NCI-H128 (cell line): ENCODE data around the gene OGDH.
"Not testable (repeated sequence)": the region's sequence is repeated elsewhere in the genome, so short reads cannot be mapped to it uniquely, and the experiment has no call there.

Experiments used
- DNase-seq: peaks from one replicate; lab custom pipeline; 2025; ENCODE audit not compliant: unreplicated experiment; lab: John Stamatoyannopoulos, UW

Gene OGDH

DNA sequence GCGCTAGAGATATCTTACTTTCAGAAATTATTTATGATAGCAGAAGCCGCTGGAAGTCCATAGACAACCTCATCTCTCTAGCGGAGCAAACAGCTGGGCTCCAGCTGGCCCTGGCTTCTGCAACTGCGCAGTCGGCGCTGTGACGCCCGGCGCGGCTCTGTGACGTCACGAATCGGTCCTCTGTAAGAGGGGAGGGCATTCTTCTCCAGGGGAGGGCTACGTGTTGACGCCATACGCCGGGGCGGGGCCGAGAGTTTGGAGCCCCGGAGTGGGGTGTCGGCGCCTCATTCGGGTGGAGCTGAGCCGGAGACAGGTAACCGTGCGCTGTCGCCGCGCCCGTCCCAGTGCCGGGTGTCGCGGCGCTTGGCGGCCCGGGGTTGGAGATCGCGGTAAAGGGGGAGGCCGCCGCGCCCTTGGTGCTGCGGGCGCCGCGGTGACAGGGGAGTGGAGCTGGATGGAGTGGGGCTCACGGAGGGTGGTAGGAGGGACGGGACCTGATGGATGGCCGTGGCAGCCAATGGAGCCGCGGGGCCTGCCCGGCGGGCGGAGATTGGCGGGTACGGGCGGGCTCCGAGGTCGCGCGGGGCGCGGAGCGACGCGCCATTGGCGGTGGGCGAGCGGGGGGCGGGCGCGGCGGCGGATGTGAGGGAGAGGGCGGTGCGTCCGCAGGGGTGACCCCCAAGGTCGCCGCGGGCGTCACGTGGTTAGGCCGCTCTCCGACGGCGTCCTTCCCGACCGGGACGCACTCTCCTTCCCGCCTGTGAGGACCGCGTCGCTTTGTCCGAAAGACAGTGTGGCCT lies at the start of gene OGDH:
TSS of gene OGDH (plus strand) at position 287 of the 800 bp plus-strand sequence. CDS start 17,717 bp downstream, outside the sequence.
- peak; percentile 96 for DNase-seq

DNA sequence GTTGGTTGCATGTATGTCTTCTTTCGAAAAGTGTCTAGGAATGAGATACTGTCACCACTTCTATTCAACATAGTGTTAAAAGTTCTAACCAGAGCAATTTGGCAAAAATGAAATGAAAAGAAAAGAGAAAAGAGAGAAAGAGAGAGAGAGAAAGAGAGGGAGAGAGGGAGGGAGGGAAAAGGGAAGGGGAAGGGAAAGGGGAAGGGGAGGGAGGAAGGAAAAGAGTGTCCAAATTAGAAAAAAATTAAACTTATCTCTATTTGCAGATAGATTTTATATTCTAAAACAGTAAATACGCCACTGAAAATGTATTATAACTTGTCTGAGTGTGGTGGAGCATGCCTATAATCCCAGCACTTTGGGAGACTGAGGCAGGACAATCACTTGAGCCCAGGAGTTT lies 48.9 kb upstream of the OGDH start:
- no peak for DNase-seq

DNA sequence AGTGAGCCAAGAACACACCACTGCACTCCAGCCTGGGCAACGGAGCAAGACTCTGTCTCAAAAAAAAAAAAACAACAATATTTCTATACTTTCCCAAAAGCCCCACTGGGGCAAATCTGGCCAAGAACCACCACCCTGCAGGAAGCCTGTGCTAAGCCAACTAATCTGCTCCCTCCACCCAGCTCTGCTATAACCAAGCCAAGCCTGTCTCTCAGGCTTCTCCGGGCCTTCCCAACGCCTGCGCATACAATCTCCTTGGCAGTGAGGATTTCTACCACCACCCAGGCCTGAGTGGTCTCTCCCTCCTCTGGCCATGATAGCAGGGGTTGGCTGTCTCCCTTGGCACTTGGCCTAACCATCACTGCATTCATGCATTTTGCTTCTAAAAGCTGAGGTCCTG lies 46.9 kb upstream of the OGDH start:
- DNase-seq, result no peak

DNA sequence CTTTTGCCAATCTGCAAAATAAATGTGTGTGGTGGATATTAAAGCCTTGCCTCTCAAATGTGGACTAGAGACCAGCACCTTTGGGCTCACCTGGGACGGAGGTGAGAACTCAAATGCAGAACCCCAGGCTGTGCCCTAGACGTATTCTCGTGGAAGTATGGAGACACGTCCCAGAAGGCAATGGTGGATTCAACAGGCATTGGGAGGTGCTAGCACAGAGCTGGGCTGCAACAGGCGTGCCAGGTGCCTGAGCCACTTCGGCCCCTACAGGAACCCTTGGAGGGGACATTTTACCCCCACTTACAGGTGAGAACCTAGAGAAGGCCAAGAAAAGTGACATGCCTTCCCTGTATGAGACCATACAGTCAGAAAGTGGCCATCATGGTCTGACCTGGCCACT lies 44.9 kb upstream of the OGDH start:
- no peak for DNase-seq

DNA sequence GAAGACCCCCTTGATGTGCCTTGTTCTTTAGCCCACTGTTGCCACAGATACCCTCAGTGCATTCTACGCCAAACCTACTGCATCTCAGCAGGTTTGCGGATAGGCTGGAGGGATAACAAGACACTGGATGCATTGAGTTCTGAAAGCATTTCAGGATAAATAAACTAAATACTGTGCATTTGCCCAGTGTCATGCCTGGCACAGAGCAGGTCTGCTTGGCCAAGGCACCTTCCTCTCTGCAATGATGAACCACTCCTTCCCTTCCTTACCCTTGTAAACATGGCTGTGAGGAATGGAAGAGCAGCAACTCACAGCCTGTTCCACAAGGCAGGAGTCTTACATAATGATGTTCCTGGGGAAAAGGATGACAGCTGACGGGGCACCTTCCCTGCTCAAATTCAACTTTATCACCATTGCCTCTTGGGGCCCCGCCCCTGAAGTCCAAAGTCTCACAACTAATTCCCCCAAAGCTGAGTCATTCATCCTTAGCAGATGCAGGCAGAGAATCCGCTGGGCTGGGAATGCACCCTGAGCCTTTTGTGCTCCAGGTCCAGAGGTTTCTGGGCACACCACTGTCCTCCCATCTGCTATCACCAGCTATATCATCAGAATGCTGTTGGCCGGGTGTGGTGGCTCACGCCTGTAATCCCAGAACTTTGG lies 44.3 kb upstream of the OGDH start:
- DNase-seq, result no peak

DNA sequence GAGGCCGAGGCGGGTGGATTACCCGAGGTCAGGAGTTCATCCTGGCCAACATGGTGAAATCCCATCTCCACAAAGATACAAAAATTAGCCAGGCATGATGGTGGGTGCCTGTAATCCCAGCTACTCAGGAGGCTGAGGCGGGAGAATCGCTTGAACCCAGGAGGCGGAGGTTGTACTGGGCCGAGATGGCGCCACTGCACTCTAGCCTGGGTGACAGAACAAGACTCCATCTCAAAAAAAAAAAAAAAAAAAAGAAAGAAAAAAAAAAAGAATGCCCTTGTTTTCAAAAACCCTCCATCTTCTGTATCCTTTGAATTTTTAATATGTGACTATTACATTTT lies 43.8 kb upstream of the OGDH start:
- DNase-seq, result not testable (repeated sequence)

DNA sequence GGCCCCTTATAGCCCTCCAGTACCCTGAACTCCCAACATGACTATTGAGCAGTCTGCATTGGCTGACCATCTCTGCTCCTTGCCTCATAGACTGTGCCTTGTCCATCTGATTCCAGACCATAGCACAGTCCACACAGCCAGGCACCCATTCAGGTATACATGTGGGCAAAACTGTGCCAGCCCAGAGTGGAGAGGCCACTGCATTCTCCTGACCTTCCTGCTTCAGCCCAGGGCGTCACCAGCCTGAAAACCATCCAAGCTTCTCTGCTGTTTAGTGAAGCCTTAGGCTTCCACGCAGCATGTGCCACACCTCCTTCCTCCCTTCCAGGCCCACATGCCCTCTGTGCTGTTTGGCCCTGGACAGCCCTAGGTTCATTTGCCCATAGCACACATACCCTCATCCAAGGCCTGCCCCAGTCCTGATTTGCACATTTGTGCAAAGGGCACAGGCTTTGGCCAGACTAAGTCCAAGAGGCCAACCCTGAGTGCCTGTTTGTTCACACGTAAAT lies 43.2 kb upstream of the OGDH start:
- no peak for DNase-seq

DNA sequence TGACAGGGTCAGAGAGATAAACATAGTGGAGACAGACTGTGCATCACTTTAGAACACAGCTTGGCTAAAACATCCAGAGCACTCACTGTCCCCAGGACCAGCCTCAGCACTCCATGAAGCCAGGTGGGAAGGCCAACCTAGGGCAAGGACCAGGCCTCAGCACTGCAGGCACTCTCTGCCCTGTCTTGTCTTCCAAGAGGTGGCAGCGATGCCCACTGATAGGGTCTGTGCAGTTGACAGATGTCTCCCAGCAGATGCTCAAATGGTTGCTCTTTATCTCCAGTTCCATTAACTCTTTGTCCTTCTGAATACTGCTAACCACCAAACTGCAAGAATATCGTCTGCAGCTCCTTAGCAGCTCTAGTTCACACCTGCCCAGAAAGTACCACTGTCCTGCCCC lies 41.8 kb upstream of the OGDH start:
- DNase-seq, result no peak

DNA sequence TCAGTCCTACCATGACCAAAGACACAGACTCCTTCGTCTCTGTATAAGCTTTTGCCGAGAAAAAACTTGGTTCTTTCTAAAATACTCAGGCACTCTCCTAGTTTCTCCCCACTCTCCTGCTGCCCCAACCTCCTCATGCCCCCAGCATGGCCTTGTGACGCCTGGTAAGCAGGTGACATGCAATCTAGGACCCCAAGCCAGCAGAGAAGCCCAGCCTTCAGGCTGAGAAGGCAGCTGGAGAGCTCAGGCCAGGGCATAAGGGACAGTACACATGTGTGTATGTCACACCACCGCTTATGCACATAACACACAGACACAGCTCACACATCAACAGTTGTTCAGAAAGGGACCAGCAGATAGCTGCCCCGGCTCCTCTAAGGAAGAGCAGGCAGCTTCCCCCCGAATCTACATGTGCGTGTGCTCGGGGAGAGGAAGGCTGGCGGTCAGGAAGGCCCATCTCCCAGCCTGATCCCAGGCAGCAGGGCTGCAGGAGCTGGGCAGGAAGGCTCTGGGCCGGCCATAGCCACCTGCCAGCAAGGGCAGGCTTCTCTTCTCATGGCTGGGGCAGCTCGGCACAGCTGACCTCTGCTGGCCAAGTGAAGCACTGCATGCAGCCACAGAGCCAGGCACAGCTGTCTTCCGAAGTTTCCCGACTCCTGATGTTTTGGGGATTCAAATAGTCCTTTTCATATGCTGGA lies 41.2 kb upstream of the OGDH start:
- peak; percentile 4 for DNase-seq

DNA sequence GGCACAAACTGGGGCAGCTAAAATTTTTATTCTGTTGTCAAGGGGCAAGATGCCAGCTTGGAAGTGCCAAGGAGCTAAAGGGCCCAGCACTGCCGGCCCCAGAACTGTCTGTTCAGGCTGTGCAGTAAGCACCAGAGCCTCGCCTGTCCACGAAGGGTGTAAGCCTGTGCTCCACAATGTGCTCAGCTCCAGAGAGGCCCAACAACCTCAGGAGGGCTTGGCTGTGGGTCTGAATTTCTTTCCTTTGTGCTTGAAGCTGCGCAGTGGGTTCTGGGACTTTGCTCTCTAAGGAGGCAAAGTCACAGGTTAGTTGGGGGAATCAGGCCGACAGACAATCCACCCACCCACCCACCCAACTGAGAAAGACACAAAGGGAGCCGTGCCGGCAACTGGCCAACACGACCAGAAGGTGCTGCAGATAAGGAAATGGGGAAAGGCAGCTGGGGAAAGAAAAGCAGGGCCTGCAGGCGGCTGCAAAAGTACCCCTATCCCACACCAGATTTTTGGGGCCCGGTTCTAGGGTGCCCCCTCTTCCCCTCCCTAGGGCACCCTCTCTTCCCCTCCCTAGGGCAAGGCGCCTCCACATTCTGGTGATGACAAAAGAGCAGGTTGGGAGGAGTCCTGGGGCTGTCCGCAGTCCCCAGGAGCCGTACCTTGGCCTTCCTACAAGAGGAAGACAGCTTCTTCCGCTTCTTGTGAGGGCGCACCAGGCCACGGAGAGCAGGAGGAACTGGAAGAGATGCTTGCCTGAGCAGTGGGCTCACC lies 40.5 kb upstream of the OGDH start:
- DNase-seq, result no peak

DNA sequence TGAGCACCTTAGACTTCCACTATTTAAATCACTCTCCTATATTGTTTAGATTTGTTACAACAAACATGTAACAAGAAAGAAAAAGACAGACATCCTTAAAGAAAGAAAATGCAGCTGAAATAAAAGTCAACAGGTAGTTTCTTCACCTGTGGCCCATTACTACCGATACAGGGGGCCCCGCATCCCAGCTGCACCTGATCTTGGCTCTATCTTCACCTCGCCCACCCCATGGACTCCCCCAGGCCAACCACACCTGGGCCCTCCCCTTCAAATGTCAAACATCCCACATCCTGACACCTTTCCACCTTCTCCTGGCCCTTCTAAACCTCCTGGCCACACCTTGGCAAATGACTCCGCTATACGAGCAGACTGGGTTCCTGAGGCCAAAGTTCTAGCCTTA lies 39.7 kb upstream of the OGDH start:
- DNase-seq, result no peak

DNA sequence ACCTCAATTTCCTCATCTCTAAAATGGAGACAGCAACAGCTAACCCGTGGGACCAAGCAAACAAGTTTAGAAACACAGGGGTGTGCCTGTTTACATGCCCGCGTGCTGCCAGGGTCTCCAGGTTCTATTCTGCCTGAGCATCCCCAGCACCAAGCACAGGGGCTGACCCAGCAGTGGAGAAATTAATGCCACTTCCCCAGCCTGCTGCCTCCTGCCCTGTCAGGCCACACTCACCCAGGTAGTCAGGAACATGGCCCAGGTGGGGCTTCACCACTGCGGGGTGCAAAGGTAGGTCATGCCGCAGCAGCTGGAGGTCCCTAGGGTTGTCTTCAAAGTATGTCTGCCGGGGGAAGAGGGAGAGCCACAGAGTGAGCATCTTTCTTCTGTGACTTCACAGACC lies 38.5 kb upstream of the OGDH start:
- DNase-seq, result no peak

DNA sequence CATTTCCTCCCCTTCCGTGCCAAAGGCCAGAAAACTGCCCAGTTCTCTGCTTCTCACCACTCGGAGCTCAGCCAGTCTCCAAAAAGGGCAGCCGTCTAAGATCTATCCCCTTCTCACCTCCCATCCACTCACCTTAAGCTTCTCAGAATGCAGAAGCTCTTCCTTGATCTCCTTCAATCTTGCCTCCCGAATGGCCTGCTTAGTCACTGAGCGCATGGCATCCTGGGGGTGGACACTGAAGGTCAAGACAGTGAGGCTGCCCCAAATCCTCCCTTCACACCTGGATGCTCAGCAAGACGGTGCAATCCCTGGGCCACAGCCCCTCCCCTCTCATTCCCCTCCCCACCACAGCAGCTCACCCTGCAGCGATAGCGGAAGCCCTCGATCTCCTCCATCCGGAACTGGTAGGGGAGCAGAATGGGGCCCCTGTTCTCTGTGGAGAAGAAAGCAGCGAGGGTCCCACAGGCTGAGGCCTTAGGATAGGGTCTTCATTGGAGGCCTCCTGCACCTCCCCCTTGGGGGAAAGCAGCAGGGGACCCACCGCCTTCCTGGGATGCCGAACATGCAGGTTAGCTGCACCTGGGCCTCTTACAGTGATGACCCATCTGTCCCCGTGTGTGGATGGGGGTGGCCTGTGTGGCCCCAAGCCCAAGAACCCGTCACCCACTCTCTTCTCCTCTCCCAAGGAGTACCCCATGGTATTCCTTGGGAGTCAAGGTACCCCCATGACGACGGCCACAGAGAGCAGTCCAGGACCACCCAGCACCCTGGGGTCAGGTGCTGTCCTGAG lies 37.5 kb upstream of the OGDH start:
- DNase-seq, result no peak

DNA sequence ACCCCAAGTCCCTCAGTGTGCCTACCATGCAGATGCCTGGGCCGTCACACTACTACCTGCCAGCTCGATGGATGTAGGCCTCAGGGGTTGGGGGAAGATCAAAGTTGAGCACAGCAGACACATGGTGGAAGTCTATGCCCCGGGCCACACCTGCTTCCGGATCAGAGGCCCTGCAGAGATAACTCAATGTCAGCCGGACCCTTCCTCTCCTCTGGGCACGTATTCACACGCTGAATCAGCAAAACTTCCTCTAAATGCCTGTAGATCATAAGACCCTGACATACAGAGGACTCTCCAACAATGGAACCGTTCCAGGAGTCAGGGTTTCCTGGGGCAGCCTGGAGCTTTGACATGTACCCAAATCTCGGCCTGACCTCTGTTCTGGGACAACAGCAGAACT lies 36.5 kb upstream of the OGDH start:
- no peak for DNase-seq

DNA sequence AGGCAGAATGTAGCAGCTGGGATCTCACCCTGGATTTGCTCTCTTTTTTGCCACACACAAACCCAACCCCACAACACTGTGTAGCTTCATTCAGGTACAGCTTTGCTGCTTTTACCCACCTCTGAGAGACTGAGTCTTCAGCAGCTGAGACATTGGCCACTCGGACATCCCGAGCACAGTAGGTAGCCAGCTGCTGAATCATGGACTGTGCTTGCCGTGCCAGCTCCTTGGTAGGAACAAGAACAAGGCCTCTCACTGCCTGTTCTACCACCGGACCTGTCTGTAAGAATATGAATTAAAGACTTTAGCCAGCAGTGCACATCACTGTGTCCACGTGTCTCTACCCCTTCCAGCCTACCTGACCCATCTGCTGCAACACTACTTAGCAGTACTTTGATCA lies 33.7 kb upstream of the OGDH start:
- DNase-seq, result no peak

DNA sequence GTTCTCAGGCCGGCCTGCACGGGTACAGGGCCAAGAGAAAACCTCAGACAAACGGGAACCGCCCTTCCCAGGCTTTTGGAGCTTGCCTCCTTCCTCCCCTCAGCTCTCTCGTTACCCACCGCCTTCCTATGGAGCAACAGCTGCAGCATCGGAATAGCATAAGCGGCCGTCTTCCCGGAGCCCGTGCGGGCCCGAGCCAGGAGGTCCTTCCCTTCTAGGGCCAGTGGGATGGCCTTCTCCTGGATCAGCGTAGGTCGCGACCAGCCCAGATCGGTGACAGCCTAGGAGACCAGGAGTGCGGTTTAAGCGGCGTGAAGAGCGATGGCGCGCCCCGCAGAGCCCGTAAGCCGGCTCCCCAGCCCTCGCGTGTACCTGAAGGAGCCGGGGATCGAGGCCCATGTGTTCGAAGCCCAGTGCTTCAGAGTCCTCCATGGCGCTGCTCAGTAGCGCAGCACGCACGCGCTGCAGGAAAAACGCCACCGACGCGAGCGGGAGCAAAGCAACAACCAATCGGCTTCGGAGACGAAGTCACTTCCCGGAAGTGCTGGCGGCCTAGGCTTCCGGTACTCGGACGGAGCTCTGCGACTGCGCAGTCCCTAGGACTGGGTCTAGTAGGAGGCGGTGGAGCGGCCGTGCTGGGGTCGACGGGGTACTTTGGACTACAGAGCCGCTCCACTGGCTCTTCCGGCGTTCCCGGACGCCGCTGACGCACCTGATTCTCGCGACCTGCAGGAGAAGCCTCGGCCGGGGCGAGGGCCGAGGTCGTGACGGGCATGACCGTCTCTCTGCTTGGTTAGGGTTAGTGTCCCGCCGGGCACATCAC lies 32.8 kb upstream of the OGDH start, which contains the start of gene DDX56:
TSS of gene DDX56 (minus strand) at position 445 of the 823 bp plus-strand sequence. CDS start at position 432, 13 bp downstream.
- DNase-seq, result peak; percentile 91

DNA sequence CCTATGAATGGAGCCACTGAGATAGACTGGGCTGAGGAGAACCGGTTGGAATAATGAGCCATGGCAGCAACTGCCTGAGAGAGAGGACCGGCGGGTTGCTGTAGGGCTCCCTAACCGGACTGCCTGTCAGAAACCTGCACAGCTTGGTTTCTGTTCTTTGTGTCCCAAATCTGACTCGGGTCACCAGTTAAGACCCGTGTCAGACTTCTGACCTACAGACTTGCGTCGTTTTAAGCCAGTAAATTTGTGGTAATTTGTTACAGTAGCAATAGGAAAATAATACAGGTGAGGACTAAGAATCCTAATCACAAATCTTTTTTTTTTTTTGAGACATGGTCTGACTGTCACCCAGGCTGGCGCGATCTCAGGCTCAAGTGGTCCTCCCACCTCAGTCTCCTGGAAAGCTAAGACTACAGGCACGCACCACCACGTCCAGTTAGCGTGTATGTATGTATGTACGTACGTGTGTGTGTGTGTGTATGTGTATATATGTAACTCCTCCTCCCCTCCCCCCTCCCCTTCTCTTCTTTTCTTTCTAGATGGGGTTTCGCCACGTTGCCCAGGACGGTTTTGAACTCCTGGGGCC lies 32.0 kb upstream of the OGDH start:
- no peak for DNase-seq

DNA sequence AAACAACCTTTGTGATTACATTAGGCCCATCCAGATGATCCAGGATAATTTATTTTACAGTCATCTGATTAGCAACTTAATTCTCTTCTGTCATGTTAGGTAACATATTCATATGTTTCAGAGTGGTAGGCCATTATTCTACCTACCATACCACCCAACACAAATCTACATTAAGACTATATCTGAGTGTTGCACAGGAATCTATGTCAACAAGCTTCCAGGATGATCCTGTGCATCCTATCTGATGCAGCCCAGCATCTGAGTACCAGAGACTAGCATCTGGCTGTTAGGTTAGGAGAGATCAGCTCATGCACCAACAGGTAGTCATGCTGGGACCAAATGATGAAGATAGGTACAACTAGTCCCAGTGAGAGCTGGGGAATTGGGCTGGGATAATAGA lies 31.4 kb upstream of the OGDH start:
- no peak for DNase-seq

DNA sequence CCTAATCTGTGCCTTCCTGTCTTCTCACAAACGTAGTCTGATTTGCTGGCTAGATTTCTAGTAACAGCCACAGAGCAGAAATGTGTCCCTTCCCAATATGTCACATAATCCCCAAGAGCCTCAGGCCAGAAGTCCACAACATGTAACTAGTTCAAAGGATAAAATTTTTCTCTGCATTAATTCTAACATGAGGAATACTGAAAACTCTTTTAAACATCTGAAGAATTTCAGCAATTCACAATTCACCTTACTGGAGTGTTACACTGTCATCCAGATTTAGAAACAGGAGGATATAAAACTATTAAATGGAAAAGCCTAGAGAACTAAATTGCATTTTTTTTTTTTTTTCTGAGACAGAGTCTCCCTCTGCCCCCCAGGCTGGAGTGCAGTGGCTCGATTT lies 30.2 kb upstream of the OGDH start:
- no peak for DNase-seq
